Fibroblast of the aortic adventitia (primary cell): ENCODE data around the gene KRTAP10-4. TPM values are rescaled to one million over a fixed set of nuclear protein-coding genes. Genes with fewer than 3 reads are reported as not detected.

Source experiments
- DNase-seq: peaks from one replicate; pipeline ENCODE4 v3.0.0-alpha.2; 2010; ENCODE audit warnings: low read depth
- H3K4me3 ChIP-seq: 2 replicates; pipeline ENCODE4 v1.5.1; 2011; ENCODE audit warnings: low read depth, mild to moderate bottlenecking, control low read depth, low read length, moderate library complexity
- CTCF ChIP-seq: IDR thresholded peaks from 2 replicates; pipeline ENCODE4 v1.5.1; 2011; ENCODE audit warnings: mild to moderate bottlenecking, low read length, control low read depth, inconsistent platforms; ENCODE audit not compliant: insufficient read depth
- total RNA-seq: library from RNA; depleted of rRNA; stranded (reverse); fragments of >200 nt; gene quantifications from 2 replicates; pipeline ENCODE4 v1.2.3, GENCODE V29; 2012; ENCODE audit warnings: low replicate concordance

KRTAP10-4 gene
- total RNA-seq, 1 donor: not detected

- DNase-seq: no peak
- TF ChIP-seq CTCF: no peak
- no peak overlapping the region for H3K4me3 ChIP-seq
Observed at GRCh38 chr21:44537930-44538911, 35.3 kb upstream of the KRTAP10-4 start.

- no peak overlapping the region for H3K4me3 ChIP-seq
- DNase-seq: no peak
- no peak for TF ChIP-seq CTCF
Observed at GRCh38 chr21:44539046-44539445, 34.5 kb upstream of the KRTAP10-4 start.

GRCh38 chr21:44539991-44540666, 33.4 kb upstream of the KRTAP10-4 start, which contains the start of gene KRTAP10-1:
Gene KRTAP10-1, minus strand, starts transcription at chr21:44540195. Its CDS starts 45 bp downstream, at chr21:44540150.
- DNase-seq: no peak
- no peak for TF ChIP-seq CTCF

GRCh38 chr21:44540741-44541288, 32.7 kb upstream of the KRTAP10-4 start:
- no peak overlapping the region for H3K4me3 ChIP-seq
- DNase-seq: no peak
- no peak for TF ChIP-seq CTCF

More at GRCh38 chr21:44539991-44540666, 33.4 kb upstream of the KRTAP10-4 start, which contains the start of gene KRTAP10-1:
- H3K4me3 ChIP-seq: no peak within 1 kb of the TSS

DNA sequence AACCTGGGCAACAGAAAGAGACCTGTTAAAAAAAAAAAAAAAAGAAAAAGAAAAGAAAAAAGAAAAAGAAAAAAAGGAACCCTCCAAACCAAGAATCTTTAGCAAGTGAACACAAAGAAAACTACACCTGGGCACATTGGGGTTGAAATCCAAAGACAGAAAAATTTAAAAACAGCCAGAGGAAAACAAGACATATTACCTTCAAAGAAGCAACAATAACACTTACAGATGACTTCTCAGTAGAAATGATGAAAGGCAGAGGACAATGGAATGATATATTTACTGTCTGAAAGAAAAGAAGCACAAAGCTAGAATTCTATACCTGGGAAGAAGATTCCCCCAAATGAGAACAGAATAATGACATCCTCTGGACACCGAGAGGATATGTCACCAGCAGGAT, 30.8 kb upstream of the KRTAP10-4 start:
- no peak overlapping the region for H3K4me3 ChIP-seq
- no peak for TF ChIP-seq CTCF
- DNase-seq: no peak

GRCh38 chr21:44544566-44544965, 29.0 kb upstream of the KRTAP10-4 start:
- DNase-seq: no peak
- H3K4me3 ChIP-seq: no peak overlapping the region
- no peak for TF ChIP-seq CTCF
